Gastroesophageal sphincter (tissue), 4 donors: ENCODE data around the gene USP40. TPM values are rescaled to one million over a fixed set of nuclear protein-coding genes. Genes with fewer than 3 reads are reported as not detected.

Source experiments
- ATAC-seq: fragments of 150-250 bp; one replicate; pipeline ENCODE4 v1.9.1; 2016; ENCODE audit warnings: mild to moderate bottlenecking, moderate library complexity
- H3K27ac ChIP-seq, 4 donors: fragments of 200-600 bp; sonication (generic) in 3 of 4; 1 replicate in 3 of 4; 2 replicates in 1 of 4; pipeline ENCODE4 v1.5.1; 2016 to 2019
- H3K27me3 ChIP-seq: fragments of 200-600 bp; sonication (generic); one replicate; pipeline ENCODE4 v1.5.1; 2019
- H3K36me3 ChIP-seq, 2 donors: fragments of 200-600 bp; sonication (generic); one replicate each; pipeline ENCODE4 v1.5.1; 2019; ENCODE audit warnings: control low read depth in 1 of 2
- H3K4me1 ChIP-seq, 3 donors: fragments of 200-600 bp; sonication (generic); 1 replicate in 2 of 3; 2 replicates in 1 of 3; pipeline ENCODE4 v1.5.1; 2016 to 2019; ENCODE audit warnings: control low read depth in 2 of 3
- H3K4me3 ChIP-seq, 2 donors: fragments of 200-600 bp; sonication (generic); one replicate each; pipeline ENCODE4 v1.5.1; 2019; ENCODE audit warnings: mild to moderate bottlenecking in 1 of 2, moderate library complexity in 1 of 2
- H3K9me3 ChIP-seq, 3 donors: fragments of 200-600 bp; sonication (generic); one replicate each; pipeline ENCODE4 v1.5.1; 2017 to 2019; ENCODE audit warnings: control low read depth in 2 of 3
- EP300 ChIP-seq: sonication (generic); formaldehyde crosslinking; IDR thresholded peaks from one replicate; pipeline ENCODE4 v1.6.1; 2017; ENCODE audit warnings: antibody characterized with exemption, mild to moderate bottlenecking
- POLR2A ChIP-seq, 2 donors: fragments of 450-650 bp; IDR thresholded peaks; one replicate each; pipeline ENCODE4 v1.6.1; 2017; ENCODE audit warnings: antibody characterized with exemption in 2 of 2, mild to moderate bottlenecking in 2 of 2, moderate library complexity in 1 of 2
- POLR2AphosphoS5 ChIP-seq: sonication (generic); formaldehyde crosslinking; IDR thresholded peaks from one replicate; pipeline ENCODE4 v1.6.1; 2017; ENCODE audit warnings: antibody characterized with exemption
- WGBS, 2 donors: methylation state at CpG; one replicate each; pipeline ENCODE4 v1.1.5; 2018; ENCODE audit warnings: low coverage in 1 of 2; 5-methylcytosine and 5-hydroxymethylcytosine counted together
- total RNA-seq, 4 donors: library from RNA; depleted of rRNA; stranded (reverse); fragments of >200 nt; gene quantifications; one replicate each; pipeline ENCODE4 v1.1.0, GENCODE V29; 2016
- TF ChIP-seq, protein P1 (sequence below), 4 experiments: fragments of 200-600 bp in 2 of 4; fragments of 450-650 bp in 2 of 4; sonication (generic) in 1 of 4; IDR thresholded peaks; one replicate each; pipeline ENCODE4 v1.5.1; 2017 to 2019; ENCODE audit warnings: antibody characterized with exemption in 4 of 4, mild to moderate bottlenecking in 2 of 4, moderate library complexity in 2 of 4

USP40 gene
- total RNA-seq, 4 donors from 2014 or later, result 13.5 to 52.6 (median 18.2) TPM

DNA sequence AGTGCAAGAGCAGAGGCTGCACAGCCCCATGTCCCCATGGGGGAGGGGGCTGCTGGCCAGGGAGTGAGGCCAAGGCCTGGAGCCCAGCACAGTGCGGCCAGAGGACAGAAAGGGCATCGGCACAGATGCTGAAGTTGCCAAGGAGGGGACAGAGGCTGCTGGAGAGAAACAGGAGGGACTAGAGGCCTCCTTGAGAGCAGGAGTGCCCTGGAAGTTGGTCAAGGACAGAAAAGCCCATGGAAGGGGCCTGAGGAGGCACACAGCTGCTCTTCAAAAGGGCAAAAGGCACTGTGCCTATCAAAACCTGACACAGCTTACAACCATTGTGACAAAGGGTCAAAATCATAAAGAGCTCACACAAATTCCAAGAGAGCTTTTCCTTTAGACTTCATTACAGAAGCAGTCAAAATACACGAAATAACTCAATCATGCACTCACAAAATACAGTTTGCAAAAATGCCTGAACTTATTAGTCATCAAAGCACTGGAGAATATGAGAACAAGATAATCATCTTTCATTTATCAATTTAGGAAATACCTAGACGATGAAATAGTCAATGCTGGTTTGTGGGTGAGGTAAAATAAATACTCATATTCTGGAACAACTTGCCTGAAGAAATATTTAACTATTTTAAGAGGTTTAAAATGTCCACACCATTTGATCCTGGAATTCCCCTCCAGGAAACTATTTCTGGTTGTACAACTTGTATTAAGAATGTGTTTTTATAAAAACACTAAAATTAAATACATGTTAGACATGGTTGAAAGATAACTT is 79.6 kb downstream of the USP40 start:
- peaks cover 0 to 92% of the 10 kb centered on the region in 2 donors for H3K36me3 ChIP-seq
- no peaks in the 10 kb centered on the region for H3K9me3 ChIP-seq
- ATAC-seq, result no peak
- 37 to 38% methylated on average over 3 to 4 of the region's 4 CpGs for WGBS, 2 donors
- TF ChIP-seq EP300, result no peak
- no peak for TF ChIP-seq POLR2AphosphoS5
- TF ChIP-seq, protein P1, sequence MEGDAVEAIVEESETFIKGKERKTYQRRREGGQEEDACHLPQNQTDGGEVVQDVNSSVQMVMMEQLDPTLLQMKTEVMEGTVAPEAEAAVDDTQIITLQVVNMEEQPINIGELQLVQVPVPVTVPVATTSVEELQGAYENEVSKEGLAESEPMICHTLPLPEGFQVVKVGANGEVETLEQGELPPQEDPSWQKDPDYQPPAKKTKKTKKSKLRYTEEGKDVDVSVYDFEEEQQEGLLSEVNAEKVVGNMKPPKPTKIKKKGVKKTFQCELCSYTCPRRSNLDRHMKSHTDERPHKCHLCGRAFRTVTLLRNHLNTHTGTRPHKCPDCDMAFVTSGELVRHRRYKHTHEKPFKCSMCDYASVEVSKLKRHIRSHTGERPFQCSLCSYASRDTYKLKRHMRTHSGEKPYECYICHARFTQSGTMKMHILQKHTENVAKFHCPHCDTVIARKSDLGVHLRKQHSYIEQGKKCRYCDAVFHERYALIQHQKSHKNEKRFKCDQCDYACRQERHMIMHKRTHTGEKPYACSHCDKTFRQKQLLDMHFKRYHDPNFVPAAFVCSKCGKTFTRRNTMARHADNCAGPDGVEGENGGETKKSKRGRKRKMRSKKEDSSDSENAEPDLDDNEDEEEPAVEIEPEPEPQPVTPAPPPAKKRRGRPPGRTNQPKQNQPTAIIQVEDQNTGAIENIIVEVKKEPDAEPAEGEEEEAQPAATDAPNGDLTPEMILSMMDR (IDR thresholded peaks at IDR 0.05), result no peak
- no peak for TF ChIP-seq POLR2A (IDR thresholded peaks at IDR 0.05)
- peak overlapping the region in 3 of 4 donors; percentile 25 to 38 (median 26) for H3K27ac ChIP-seq
- H3K27me3 ChIP-seq, result no peaks in the 10 kb centered on the region
- peaks cover 0 to 32% (median 0%) of the 10 kb centered on the region in 3 donors for H3K4me1 ChIP-seq
- no peak overlapping the region for H3K4me3 ChIP-seq

DNA sequence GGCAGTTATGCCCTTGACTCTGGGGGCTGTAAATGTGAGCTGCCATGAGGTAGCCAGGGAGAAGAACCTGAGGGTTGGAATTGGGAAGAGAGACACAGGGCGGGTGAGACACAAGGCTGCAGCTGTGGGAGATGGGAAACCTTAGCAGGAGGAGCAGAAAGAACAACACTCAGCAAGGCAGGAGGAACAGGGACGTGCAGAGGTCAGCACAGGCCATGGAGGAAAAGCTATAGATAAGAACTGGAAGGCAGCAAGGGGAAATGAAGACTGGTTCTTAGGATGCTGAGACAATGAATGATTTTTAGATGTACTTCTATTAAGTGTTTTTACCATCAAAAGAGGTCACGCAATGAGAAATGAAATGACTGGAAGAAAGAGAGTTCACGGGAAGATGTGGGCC is 80.2 kb downstream of the USP40 start:
- no peak for ATAC-seq
- peaks cover 0 to 92% of the 10 kb centered on the region in 2 donors for H3K36me3 ChIP-seq
- WGBS, 2 donors, result 65 to 92% methylated on average over 2 to 4 of the region's 4 CpGs

DNA sequence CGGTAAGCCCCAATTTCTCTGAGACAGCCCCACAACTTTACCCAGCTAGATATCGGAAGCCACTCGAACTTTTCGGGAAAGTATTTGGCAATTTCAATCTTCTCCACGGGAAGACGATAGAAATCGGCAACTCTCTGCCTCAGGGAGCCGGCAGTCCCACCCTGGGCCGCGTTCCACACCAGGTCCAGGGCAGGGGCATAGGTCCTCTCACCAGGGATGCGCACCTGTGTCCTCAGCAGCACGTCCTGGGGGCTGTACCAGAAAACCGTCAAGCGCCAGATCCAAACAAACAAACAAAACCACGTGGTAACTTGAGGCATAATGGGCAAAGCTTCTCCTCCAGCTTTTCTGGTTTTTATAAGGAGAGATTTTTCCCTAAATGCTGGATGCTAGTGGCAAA is 80.9 kb downstream of the USP40 start:
- 83 to 89% methylated on average over 2 to 11 of the region's 15 CpGs for WGBS, 2 donors
- no peak overlapping the region for H3K27ac ChIP-seq
- H3K9me3 ChIP-seq, result no peaks in the 10 kb centered on the region
- TF ChIP-seq POLR2A (IDR thresholded peaks at IDR 0.05) (no peak), EP300 (no peak), POLR2AphosphoS5 (no peak)
- TF ChIP-seq, protein P1 (IDR thresholded peaks at IDR 0.05), result no peak
- no peak for ATAC-seq
- peaks cover 0 to 90% of the 10 kb centered on the region in 2 donors for H3K36me3 ChIP-seq
- H3K27me3 ChIP-seq, result no peaks in the 10 kb centered on the region
- H3K4me1 ChIP-seq, result peaks cover 0 to 44% (median 0%) of the 10 kb centered on the region in 3 donors
- no peak overlapping the region for H3K4me3 ChIP-seq

More for the DNA sequence above, 80.2 kb downstream of the USP40 start:
- no peak for TF ChIP-seq EP300
- TF ChIP-seq POLR2A (IDR thresholded peaks at IDR 0.05), result no peak
- no peak for TF ChIP-seq POLR2AphosphoS5
- TF ChIP-seq, protein P1 (IDR thresholded peaks at IDR 0.05), result no peak
- Histone ChIP-seq H3K4me1 (peaks cover 0 to 38% (median 0%) of the 10 kb centered on the region in 3 donors), H3K4me3 (no peak overlapping the region), H3K27ac (peak overlapping the region in 3 of 4 donors; percentile 25 to 38 (median 26)), H3K9me3 (no peaks in the 10 kb centered on the region), H3K27me3 (no peaks in the 10 kb centered on the region)

DNA sequence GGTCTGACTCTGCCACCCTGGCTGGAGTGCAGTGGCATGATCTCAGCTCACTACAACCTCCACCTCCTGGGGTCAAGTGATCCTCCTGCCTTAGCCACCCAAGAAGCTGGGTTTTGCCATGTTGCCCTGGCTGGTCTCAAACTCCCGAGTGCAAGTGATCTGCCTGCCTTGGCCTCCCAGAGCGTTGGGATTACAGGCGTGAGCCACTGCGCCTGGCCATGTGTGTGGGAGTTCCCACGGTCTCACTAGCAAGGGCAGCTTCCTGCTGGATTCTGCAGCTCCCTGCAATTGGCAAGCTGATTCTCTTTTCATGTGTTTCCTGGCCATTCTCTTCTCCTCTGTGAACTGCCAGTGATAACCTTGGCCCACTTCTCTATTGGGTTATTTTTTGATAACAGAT is 84.0 kb downstream of the USP40 start:
- H3K4me1 ChIP-seq, result peaks cover 0 to 38% (median 0%) of the 10 kb centered on the region in 3 donors
- H3K27me3 ChIP-seq, result no peaks in the 10 kb centered on the region
- TF ChIP-seq POLR2A (IDR thresholded peaks at IDR 0.05), result no peak
- no peak for TF ChIP-seq EP300
- no peak for TF ChIP-seq POLR2AphosphoS5
- TF ChIP-seq, protein P1 (IDR thresholded peaks at IDR 0.05), result no peak
- H3K27ac ChIP-seq, result peak overlapping the region in 1 of 4 donors; percentile 72
- H3K4me3 ChIP-seq, result no peak overlapping the region
- H3K9me3 ChIP-seq, result no peaks in the 10 kb centered on the region
- H3K36me3 ChIP-seq, result peaks cover 0 to 95% of the 10 kb centered on the region in 2 donors
- ATAC-seq, result no peak
- 89 to 96% methylated on average over 5 of the region's 5 CpGs for WGBS, 2 donors
